A549 (cell line): ENCODE measurements around the gene TYR.
"Not testable (repeated sequence)": the region's sequence is repeated elsewhere in the genome, so short reads cannot be mapped to it uniquely, and the experiment has no call there.

ENCODE experiments used
- BCL3 ChIP-seq: fragments of >200 bp; sonication (Bioruptor Twin); formaldehyde crosslinking; IDR thresholded peaks from 3 replicates; pipeline ENCODE4 v1.6.1; 2016
- BHLHE40 ChIP-seq: IDR thresholded peaks from 2 replicates; pipeline ENCODE4 v1.6.1; 2012; ENCODE audit warnings: low read depth, low read length, inconsistent platforms
- CEBPB ChIP-seq, 2 experiments: fragments of >200 bp in 1 of 2; sonication (Bioruptor Twin) in 1 of 2; formaldehyde crosslinking in 1 of 2; IDR thresholded peaks; 2 replicates each; pipeline ENCODE4 v1.6.1; 2012 to 2016
- CTCF ChIP-seq: fragments of >200 bp; sonication (Bioruptor Twin); formaldehyde crosslinking; IDR thresholded peaks from 3 replicates; pipeline ENCODE4 v1.5.1; 2016
- EP300 ChIP-seq, 2 experiments: fragments of >200 bp; sonication (Bioruptor Twin); formaldehyde crosslinking; IDR thresholded peaks; 2 replicates in 1 of 2; 3 replicates in 1 of 2; pipeline ENCODE4 v1.6.1; 2016 to 2017
- KDM5A ChIP-seq: fragments of 200-600 bp; sonication (generic); IDR thresholded peaks from 2 replicates; pipeline ENCODE4 v1.6.1; 2016; ENCODE audit warnings: antibody characterized with exemption, mild to moderate bottlenecking
- POLR2A ChIP-seq: IDR thresholded peaks from 2 replicates; pipeline ENCODE4 v1.6.1; 2012; ENCODE audit warnings: mild to moderate bottlenecking, low read length
- USF2 ChIP-seq: fragments of 450-650 bp; IDR thresholded peaks from 2 replicates; pipeline ENCODE4 v1.6.1; 2014; ENCODE audit warnings: antibody characterized with exemption
- TF ChIP-seq, protein P1 (sequence below): IDR thresholded peaks from 2 replicates; pipeline ENCODE4 v1.6.1; 2012

DNA sequence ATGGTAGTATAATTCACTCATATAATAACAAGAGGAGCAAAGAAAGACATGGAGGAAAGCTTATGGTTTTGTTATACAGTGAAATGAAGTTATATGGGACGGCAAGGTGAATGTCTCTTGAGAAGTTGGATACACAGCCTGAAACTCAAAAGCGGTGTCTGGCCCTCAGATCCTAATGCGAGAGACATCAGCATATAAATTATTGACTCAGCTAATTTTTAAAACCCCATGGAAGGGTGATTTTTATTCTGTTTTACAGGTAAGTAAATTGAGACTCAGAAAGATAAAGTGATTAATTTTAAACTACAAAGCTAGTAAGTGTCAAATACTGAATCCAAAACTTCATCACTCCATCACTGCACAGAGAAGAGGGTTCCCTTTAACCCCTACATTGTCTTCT is 110.3 kb downstream of the TYR start:
- TF ChIP-seq POLR2A; USF2; CEBPB (IDR thresholded peaks at IDR 0.05); CTCF; BHLHE40; EP300 (IDR thresholded peaks at IDR 0.05); BCL3; KDM5A: not testable (repeated sequence)
- TF ChIP-seq, protein P1, sequence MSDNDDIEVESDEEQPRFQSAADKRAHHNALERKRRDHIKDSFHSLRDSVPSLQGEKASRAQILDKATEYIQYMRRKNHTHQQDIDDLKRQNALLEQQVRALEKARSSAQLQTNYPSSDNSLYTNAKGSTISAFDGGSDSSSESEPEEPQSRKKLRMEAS: not testable (repeated sequence)
